Astrocyte (in vitro differentiated cells and primary cell): ENCODE data around the gene CHP1. TPM values are rescaled to one million over a fixed set of nuclear protein-coding genes. Genes with fewer than 3 reads are reported as not detected.
A peak's percentile ranks its signal among the peaks of the same experiment; 100 is the strongest.

Experiments used
- DNase-seq: peaks from one replicate; pipeline ENCODE4 v3.0.0-alpha.2; 2010; ENCODE audit warnings: low read depth
- FAIRE-seq: peaks from 2 replicates; lab custom pipeline; 2011; peaks lifted over from hg19 to GRCh38; lab: Jason Lieb, UNC
- H2AFZ ChIP-seq: 2 replicates; pipeline ENCODE4 v1.6.0; 2012; ENCODE audit warnings: low read depth, low read length, inconsistent platforms
- H3K27ac ChIP-seq: 2 replicates; pipeline ENCODE4 v1.5.1; 2011; ENCODE audit warnings: low read depth, low read length, inconsistent platforms
- H3K27me3 ChIP-seq: 2 replicates; pipeline ENCODE4 v1.6.0; 2011; ENCODE audit warnings: low read length, inconsistent platforms; ENCODE audit not compliant: insufficient read depth
- H3K36me3 ChIP-seq: 2 replicates; pipeline ENCODE4 v1.5.1; 2011; ENCODE audit warnings: low read length, inconsistent platforms; ENCODE audit not compliant: insufficient read depth
- H3K4me1 ChIP-seq: 2 replicates; pipeline ENCODE4 v1.5.1; 2011; ENCODE audit warnings: low read length, inconsistent platforms; ENCODE audit not compliant: insufficient read depth
- H3K4me2 ChIP-seq: 2 replicates; pipeline ENCODE4 v1.6.0; 2012; ENCODE audit warnings: low read length, inconsistent platforms
- H3K4me3 ChIP-seq: 2 replicates; pipeline ENCODE4 v1.5.1; 2011; ENCODE audit warnings: low read depth, mild to moderate bottlenecking, low read length, inconsistent platforms; ENCODE audit not compliant: insufficient read depth
- H3K79me2 ChIP-seq: 2 replicates; pipeline ENCODE4 v1.6.0; 2012; ENCODE audit warnings: mild to moderate bottlenecking, low read length, inconsistent platforms; ENCODE audit not compliant: insufficient read depth
- H3K9ac ChIP-seq: 2 replicates; pipeline ENCODE4 v1.6.0; 2012; ENCODE audit warnings: mild to moderate bottlenecking, low read length, inconsistent platforms
- H3K9me3 ChIP-seq: 2 replicates; pipeline ENCODE4 v1.5.1; 2012; ENCODE audit warnings: low read depth, mild to moderate bottlenecking, low read length, inconsistent platforms; ENCODE audit not compliant: insufficient read depth
- H4K20me1 ChIP-seq: 2 replicates; pipeline ENCODE4 v1.6.0; 2012; ENCODE audit warnings: low read length, inconsistent platforms; ENCODE audit not compliant: insufficient read depth
- H3K27ac Mint-ChIP-seq: one replicate; pipeline ENCODE4 v1.8.0; 2021; ENCODE audit warnings: mild to moderate bottlenecking, mixed read lengths; ENCODE audit not compliant: unreplicated experiment
- H3K27me3 Mint-ChIP-seq: one replicate; pipeline ENCODE4 v1.8.0; 2021; ENCODE audit warnings: low read depth, mixed read lengths; ENCODE audit not compliant: unreplicated experiment
- H3K36me3 Mint-ChIP-seq: one replicate; pipeline ENCODE4 v1.8.0; 2021; ENCODE audit warnings: low read depth, mixed read lengths; ENCODE audit not compliant: unreplicated experiment
- H3K4me1 Mint-ChIP-seq: one replicate; pipeline ENCODE4 v1.8.0; 2021; ENCODE audit warnings: low read depth, mixed read lengths; ENCODE audit not compliant: unreplicated experiment
- H3K4me3 Mint-ChIP-seq: one replicate; pipeline ENCODE4 v1.8.0; 2021; ENCODE audit warnings: mild to moderate bottlenecking, moderate library complexity, mixed read lengths; ENCODE audit not compliant: unreplicated experiment
- H3K9me3 Mint-ChIP-seq: one replicate; pipeline ENCODE4 v1.8.0; 2021; ENCODE audit warnings: mild to moderate bottlenecking, mixed read lengths; ENCODE audit not compliant: unreplicated experiment
- EZH2 ChIP-seq: IDR thresholded peaks from 2 replicates; pipeline ENCODE4 v1.6.1; 2012; ENCODE audit warnings: mild to moderate bottlenecking, low read length, inconsistent platforms; ENCODE audit not compliant: insufficient read depth
- total RNA-seq: library from RNA; stranded (reverse); gene quantifications from 2 replicates; pipeline ENCODE4 v1.2.1, GENCODE V29; 2021
- TF ChIP-seq, protein P1 (sequence below): IDR thresholded peaks from 2 replicates; pipeline ENCODE4 v1.5.1; 2011; ENCODE audit warnings: low read depth, mild to moderate bottlenecking, inconsistent platforms, low read length, moderate library complexity; ENCODE audit not compliant: insufficient read depth

CHP1 gene
- total RNA-seq, 1 donor from 2014 or later, result 101 TPM

- no peaks in the 10 kb centered on the region for H3K9me3 ChIP-seq
- DNase-seq, result no peak
Observed at GRCh38 chr15:41331281-41331680, 100.2 kb downstream of the CHP1 start.

More at GRCh38 chr15:41331281-41331680, 100.2 kb downstream of the CHP1 start:
- peaks cover 4% of the 10 kb centered on the region for H3K4me1 Mint-ChIP-seq
- FAIRE-seq, result no peak
- no peaks in the 10 kb centered on the region for H3K27me3 ChIP-seq
- peak overlapping the region; percentile 88 for H3K4me2 ChIP-seq
- no peaks in the 10 kb centered on the region for H3K9me3 Mint-ChIP-seq
- H3K9ac ChIP-seq, result peak overlapping the region; percentile 91
- H3K27ac ChIP-seq, result no peak overlapping the region
- peak overlapping the region; percentile 91 for H3K4me3 ChIP-seq
- H3K36me3 ChIP-seq, result no peaks in the 10 kb centered on the region
- no peak overlapping the region for H3K27ac Mint-ChIP-seq
- peak overlapping the region; percentile 99 for H2AFZ ChIP-seq
- H3K36me3 Mint-ChIP-seq, result peaks cover 2% of the 10 kb centered on the region
- H3K79me2 ChIP-seq, result peaks cover 35% of the 10 kb centered on the region
- peak overlapping the region; percentile 99 for H3K4me3 Mint-ChIP-seq
- no peaks in the 10 kb centered on the region for H3K27me3 Mint-ChIP-seq
- no peak for TF ChIP-seq EZH2
- TF ChIP-seq, protein P1, sequence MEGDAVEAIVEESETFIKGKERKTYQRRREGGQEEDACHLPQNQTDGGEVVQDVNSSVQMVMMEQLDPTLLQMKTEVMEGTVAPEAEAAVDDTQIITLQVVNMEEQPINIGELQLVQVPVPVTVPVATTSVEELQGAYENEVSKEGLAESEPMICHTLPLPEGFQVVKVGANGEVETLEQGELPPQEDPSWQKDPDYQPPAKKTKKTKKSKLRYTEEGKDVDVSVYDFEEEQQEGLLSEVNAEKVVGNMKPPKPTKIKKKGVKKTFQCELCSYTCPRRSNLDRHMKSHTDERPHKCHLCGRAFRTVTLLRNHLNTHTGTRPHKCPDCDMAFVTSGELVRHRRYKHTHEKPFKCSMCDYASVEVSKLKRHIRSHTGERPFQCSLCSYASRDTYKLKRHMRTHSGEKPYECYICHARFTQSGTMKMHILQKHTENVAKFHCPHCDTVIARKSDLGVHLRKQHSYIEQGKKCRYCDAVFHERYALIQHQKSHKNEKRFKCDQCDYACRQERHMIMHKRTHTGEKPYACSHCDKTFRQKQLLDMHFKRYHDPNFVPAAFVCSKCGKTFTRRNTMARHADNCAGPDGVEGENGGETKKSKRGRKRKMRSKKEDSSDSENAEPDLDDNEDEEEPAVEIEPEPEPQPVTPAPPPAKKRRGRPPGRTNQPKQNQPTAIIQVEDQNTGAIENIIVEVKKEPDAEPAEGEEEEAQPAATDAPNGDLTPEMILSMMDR, result no peak
- H3K4me1 ChIP-seq, result peaks cover 3% of the 10 kb centered on the region
- H4K20me1 ChIP-seq, result no peaks in the 10 kb centered on the region

Other genes starting within 250 kb of the CHP1 start
- gene INO80, start 115.0 kb upstream of the CHP1 start, total RNA-seq, result 17.0 and 17.3 TPM in 2 replicates
- 0.07 TPM in 1 of 2 replicates, not detected in the other for gene EXD1, start 511 bp upstream of the CHP1 start, total RNA-seq
- 1.2 and 1.7 TPM in 2 replicates for gene OIP5, start 101.3 kb downstream of the CHP1 start, total RNA-seq
- gene NUSAP1, start 101.6 kb downstream of the CHP1 start, total RNA-seq, result 6.5 and 7.7 TPM in 2 replicates
- 19.1 and 19.9 TPM in 2 replicates for gene NDUFAF1, start 171.2 kb downstream of the CHP1 start, total RNA-seq
- 37.8 and 42.0 TPM in 2 replicates for gene RTF1, start 185.8 kb downstream of the CHP1 start, total RNA-seq